Endodermal cell (in vitro differentiated cells): ENCODE measurements around the gene GAB2. TPM values are rescaled to one million over a fixed set of nuclear protein-coding genes. Genes with fewer than 3 reads are reported as not detected.

Source experiments
- DNase-seq: peaks from one replicate; pipeline ENCODE4 v3.0.0-alpha.2; 2017
- H3K27ac ChIP-seq: 2 replicates; pipeline ENCODE4 v1.5.1; 2013; ENCODE audit warnings: mild to moderate bottlenecking, low read depth, low read length, moderate library complexity
- H3K27me3 ChIP-seq: 2 replicates; pipeline ENCODE4 v1.6.1; 2013; ENCODE audit warnings: mild to moderate bottlenecking, low read length, moderate library complexity; ENCODE audit not compliant: insufficient read depth, control insufficient read depth, poor library complexity, severe bottlenecking
- H3K36me3 ChIP-seq: 2 replicates; pipeline ENCODE4 v1.7.0; 2013; ENCODE audit warnings: mild to moderate bottlenecking, low read length, moderate library complexity; ENCODE audit not compliant: control insufficient read depth, insufficient read depth
- H3K4me1 ChIP-seq: one replicate; pipeline ENCODE4 v1.7.0; 2013; ENCODE audit warnings: low read length; ENCODE audit not compliant: control insufficient read depth, insufficient read depth
- H3K4me3 ChIP-seq: 2 replicates; pipeline ENCODE4 v1.5.1; 2013; ENCODE audit warnings: mild to moderate bottlenecking, low read length, moderate library complexity
- H3K9ac ChIP-seq: 2 replicates; pipeline ENCODE4 v1.6.1; 2013; ENCODE audit warnings: mild to moderate bottlenecking, low read length, moderate library complexity; ENCODE audit not compliant: poor library complexity, severe bottlenecking; ENCODE audit errors: extremely low read depth
- H3K9me3 ChIP-seq: 2 replicates; pipeline ENCODE4 v1.6.1; 2013; ENCODE audit warnings: mild to moderate bottlenecking, low read length, moderate library complexity; ENCODE audit not compliant: control insufficient read depth
- H3K27ac Mint-ChIP-seq: 2 replicates; pipeline ENCODE4 v1.8.0; 2020; ENCODE audit warnings: mixed read lengths
- H3K27me3 Mint-ChIP-seq: 2 replicates; pipeline ENCODE4 v1.8.0; 2021; ENCODE audit warnings: mild to moderate bottlenecking, mixed read lengths; ENCODE audit not compliant: insufficient read depth
- H3K36me3 Mint-ChIP-seq: 2 replicates; pipeline ENCODE4 v1.8.0; 2020; ENCODE audit warnings: low read depth, mixed read lengths
- H3K4me1 Mint-ChIP-seq: 2 replicates; pipeline ENCODE4 v1.8.0; 2020; ENCODE audit warnings: mixed read lengths
- H3K4me3 Mint-ChIP-seq: 2 replicates; pipeline ENCODE4 v1.8.0; 2020; ENCODE audit warnings: mild to moderate bottlenecking, moderate library complexity, mixed read lengths
- H3K9me3 Mint-ChIP-seq: 2 replicates; pipeline ENCODE4 v1.8.0; 2020; ENCODE audit warnings: mild to moderate bottlenecking, mixed read lengths
- CTCF ChIP-seq: fragments of 200-600 bp; sonication (generic); conservative IDR thresholded peaks from 2 replicates; pipeline ENCODE4 v1.5.0; 2021; ENCODE audit warnings: antibody characterized with exemption, mild to moderate bottlenecking
- WGBS, 2 experiments: methylation state at CpG; one replicate each; pipeline versions ENCODE4 v1.1.5 to v1.1.7; 2013; ENCODE audit warnings: missing lambda C conversion rate in 2 of 2, mixed read lengths in 1 of 2; ENCODE audit not compliant: insufficient coverage in 1 of 2, insufficient read length in 1 of 2; 5-methylcytosine and 5-hydroxymethylcytosine counted together
- total RNA-seq, 2 donors: library from RNA; stranded (reverse); fragmentation: NEBNext Ultra II Directional in 1 of 2; extraction: Animal tissue kit (Norgen Biotek cat#: 25700) in 1 of 2; gene quantifications; 2 replicates in 1 of 2; 3 replicates in 1 of 2; pipeline ENCODE4 v1.2.1, GENCODE V29; 2021

GAB2 gene
- total RNA-seq, 2 donors from 2014 or later = 26.9 to 62.8 TPM

GRCh38 chr11:78218707-78219492 lies 198.7 kb downstream of the GAB2 start:
- H3K4me1 Mint-ChIP-seq = no peaks in the 10 kb centered on the region
- no peak overlapping the region for H3K27ac ChIP-seq

GRCh38 chr11:78217650-78218541 lies 199.7 kb downstream of the GAB2 start:
- H3K4me1 Mint-ChIP-seq = no peaks in the 10 kb centered on the region
- Histone ChIP-seq H3K27me3 (no peaks in the 10 kb centered on the region), H3K4me3 (no peak overlapping the region), H3K9ac (no peak overlapping the region), H3K27ac (no peak overlapping the region), H3K36me3 (peaks cover 90% of the 10 kb centered on the region), H3K4me1 (no peaks in the 10 kb centered on the region), H3K9me3 (no peaks in the 10 kb centered on the region)
- no peak overlapping the region for H3K4me3 Mint-ChIP-seq
- DNase-seq = peak; percentile 25
- WGBS, 2 experiments = 92 to 95% methylated on average over 10 to 14 of the region's 14 CpGs
- peaks cover 64% of the 10 kb centered on the region for H3K36me3 Mint-ChIP-seq
- TF ChIP-seq CTCF = no peak
- no peaks in the 10 kb centered on the region for H3K27me3 Mint-ChIP-seq
- H3K27ac Mint-ChIP-seq = no peak overlapping the region
- no peaks in the 10 kb centered on the region for H3K9me3 Mint-ChIP-seq

More at GRCh38 chr11:78218707-78219492, 198.7 kb downstream of the GAB2 start:
- TF ChIP-seq CTCF = no peak
- H3K9ac ChIP-seq = no peak overlapping the region
- 95 to 100% methylated on average over 6 to 11 of the region's 11 CpGs for WGBS, 2 experiments
- no peak overlapping the region for H3K4me3 ChIP-seq
- H3K9me3 ChIP-seq = no peaks in the 10 kb centered on the region
- Mint-ChIP-seq H3K9me3 (no peaks in the 10 kb centered on the region), H3K27ac (no peak overlapping the region), H3K36me3 (peaks cover 71% of the 10 kb centered on the region), H3K4me3 (no peak overlapping the region), H3K27me3 (no peaks in the 10 kb centered on the region)
- DNase-seq = no peak
- peaks cover 96% of the 10 kb centered on the region for H3K36me3 ChIP-seq
- no peaks in the 10 kb centered on the region for H3K27me3 ChIP-seq
- H3K4me1 ChIP-seq = no peaks in the 10 kb centered on the region

- no peak for TF ChIP-seq CTCF
- H3K36me3 Mint-ChIP-seq = peaks cover 60% of the 10 kb centered on the region
- WGBS, 2 experiments = 96 to 100% methylated on average over 1 to 5 of the region's 5 CpGs
- no peaks in the 10 kb centered on the region for H3K27me3 Mint-ChIP-seq
- Histone ChIP-seq H3K9me3 (no peaks in the 10 kb centered on the region), H3K4me3 (no peak overlapping the region), H3K9ac (no peak overlapping the region), H3K27me3 (no peaks in the 10 kb centered on the region), H3K4me1 (no peaks in the 10 kb centered on the region), H3K36me3 (peaks cover 81% of the 10 kb centered on the region), H3K27ac (no peak overlapping the region)
- H3K4me1 Mint-ChIP-seq = no peaks in the 10 kb centered on the region
- H3K9me3 Mint-ChIP-seq = no peaks in the 10 kb centered on the region
- H3K4me3 Mint-ChIP-seq = no peak overlapping the region
- H3K27ac Mint-ChIP-seq = no peak overlapping the region
- DNase-seq = peak; percentile 18
Measured at GRCh38 chr11:78216571-78217287, 200.9 kb downstream of the GAB2 start.
